ENCODE measurements around the gene SLC35B2.
"Not testable (repeated sequence)": the region's sequence is repeated elsewhere in the genome, so short reads cannot be mapped to it uniquely, and the experiment has no call there.

Gene SLC35B2

GRCh38 chr6:44237021-44237812, 20.1 kb downstream of the SLC35B2 start:
- DNase-seq (ENCODE audit: insufficient read length, low spot score) = peak; percentile 78
- no peak for TF ChIP-seq CTCF (IDR thresholded peaks at IDR 0.05; ENCODE audit: insufficient read depth, missing control alignments)
- no peak for FAIRE-seq

DNA sequence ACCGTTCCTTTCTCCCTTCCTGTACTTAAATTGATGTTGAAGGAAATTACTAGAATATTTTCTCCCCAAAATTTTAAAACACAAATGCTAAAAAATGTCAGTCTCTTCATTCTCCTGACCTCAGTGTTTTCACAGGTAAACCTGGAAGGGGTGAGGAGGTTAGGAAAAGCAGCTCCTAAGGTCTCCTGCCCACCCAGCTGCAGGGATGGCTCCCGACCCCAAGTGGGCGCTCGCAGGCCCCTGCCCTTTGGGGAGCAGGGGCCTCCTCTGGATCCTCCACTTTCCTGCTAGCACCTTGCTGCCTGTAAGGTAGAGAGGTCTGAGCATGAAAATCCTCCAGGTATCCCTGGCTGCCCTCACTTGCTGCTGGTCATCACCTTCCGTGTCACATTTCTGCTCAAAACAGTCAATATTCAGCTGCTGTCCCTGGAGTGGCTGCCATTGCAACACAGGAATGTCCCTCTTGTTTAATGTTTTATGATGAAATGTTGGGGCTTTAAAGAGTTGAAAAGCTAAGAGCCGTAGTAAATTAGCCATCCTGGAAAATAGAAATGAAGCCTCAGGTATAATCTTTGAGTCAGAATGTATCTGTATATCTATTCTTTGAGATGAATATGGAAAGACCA, 21.3 kb downstream of the SLC35B2 start:
- no peak for TF ChIP-seq CTCF (IDR thresholded peaks at IDR 0.05; ENCODE audit: insufficient read depth, missing control alignments)
- FAIRE-seq (no peak), DNase-seq (ENCODE audit: insufficient read length, low spot score) (no peak)

DNA sequence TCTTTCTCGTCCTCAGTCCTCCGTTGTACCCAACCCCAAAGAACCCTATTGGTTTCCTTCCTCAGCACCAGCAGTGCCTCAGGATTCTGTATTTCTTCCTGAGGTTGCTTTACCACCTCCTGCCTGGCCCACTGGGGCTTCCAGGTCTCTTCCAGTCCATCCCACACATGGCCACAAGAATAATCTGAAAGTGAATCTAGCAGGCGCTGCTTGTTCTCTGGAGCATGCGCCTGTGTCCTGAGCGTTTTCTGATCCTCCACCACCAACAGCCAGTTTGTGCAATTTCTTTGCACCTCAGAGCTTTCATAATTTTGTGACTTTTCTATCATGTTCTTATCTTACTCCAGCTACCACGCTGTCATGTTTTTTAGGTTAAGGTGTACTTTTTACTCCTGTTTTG, 22.1 kb downstream of the SLC35B2 start:
- no peak for FAIRE-seq
- no peak for DNase-seq (ENCODE audit: insufficient read length, low spot score)
- no peak for TF ChIP-seq CTCF (IDR thresholded peaks at IDR 0.05; ENCODE audit: insufficient read depth, missing control alignments)

- DNase-seq (ENCODE audit: insufficient read length, low spot score) (no peak), FAIRE-seq (no peak)
- peak; percentile 57 for TF ChIP-seq CTCF (IDR thresholded peaks at IDR 0.05; ENCODE audit: insufficient read depth, missing control alignments)
These were observed 23.0 kb downstream of the SLC35B2 start for GRCh38 chr6:44234101-44235025.

- FAIRE-seq (no peak), DNase-seq (ENCODE audit: insufficient read length, low spot score) (no peak)
- no peak for TF ChIP-seq CTCF (IDR thresholded peaks at IDR 0.05; ENCODE audit: insufficient read depth, missing control alignments)
These were observed 23.7 kb downstream of the SLC35B2 start for GRCh38 chr6:44233567-44234100.

GRCh38 chr6:44232676-44233566, 24.4 kb downstream of the SLC35B2 start:
- DNase-seq (ENCODE audit: insufficient read length, low spot score) (no peak), FAIRE-seq (no peak)
- TF ChIP-seq CTCF (IDR thresholded peaks at IDR 0.05; ENCODE audit: insufficient read depth, missing control alignments) = no peak

GRCh38 chr6:44231426-44231825, 25.9 kb downstream of the SLC35B2 start:
- FAIRE-seq; DNase-seq (ENCODE audit: insufficient read length, low spot score): not testable (repeated sequence)
